OCI-LY7 (cell line): Measurements from ENCODE around the gene KCNJ2.

Experiments
- EZH2phosphoT487 ChIP-seq: fragments of 200-600 bp; sonication (generic); IDR thresholded peaks from 2 replicates; pipeline ENCODE4 v1.6.1; 2018; ENCODE audit warnings: low read depth, borderline replicate concordance, mild to moderate bottlenecking, mixed run types, antibody characterized with exemption, low read length, moderate library complexity, mixed read lengths
- TF ChIP-seq, protein P1 (sequence below): fragments of 200-600 bp; sonication (generic); conservative IDR thresholded peaks from 2 replicates; pipeline ENCODE4 v1.5.1; 2014; ENCODE audit warnings: mild to moderate bottlenecking, antibody characterized with exemption, low read length, moderate library complexity, mixed read lengths

DNA sequence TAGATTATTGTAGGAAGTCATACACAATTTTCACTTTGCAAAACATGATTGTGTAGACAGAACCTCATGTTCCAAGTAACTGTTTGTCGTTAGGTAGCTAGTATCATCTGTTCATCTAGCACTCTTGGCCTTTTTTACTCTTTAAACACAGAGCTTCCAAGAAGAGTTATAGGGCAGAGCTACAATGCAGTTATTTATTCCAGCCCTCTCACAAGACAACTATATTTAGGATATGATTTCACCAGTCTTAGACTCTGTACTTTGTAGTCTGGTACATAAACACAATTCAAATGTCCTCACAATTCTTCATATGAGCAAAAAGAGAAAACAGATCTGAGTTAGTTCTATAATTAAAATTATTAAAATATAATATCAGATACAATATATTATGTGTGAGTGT is 37.9 kb downstream of the KCNJ2 start:
- TF ChIP-seq, protein P1, sequence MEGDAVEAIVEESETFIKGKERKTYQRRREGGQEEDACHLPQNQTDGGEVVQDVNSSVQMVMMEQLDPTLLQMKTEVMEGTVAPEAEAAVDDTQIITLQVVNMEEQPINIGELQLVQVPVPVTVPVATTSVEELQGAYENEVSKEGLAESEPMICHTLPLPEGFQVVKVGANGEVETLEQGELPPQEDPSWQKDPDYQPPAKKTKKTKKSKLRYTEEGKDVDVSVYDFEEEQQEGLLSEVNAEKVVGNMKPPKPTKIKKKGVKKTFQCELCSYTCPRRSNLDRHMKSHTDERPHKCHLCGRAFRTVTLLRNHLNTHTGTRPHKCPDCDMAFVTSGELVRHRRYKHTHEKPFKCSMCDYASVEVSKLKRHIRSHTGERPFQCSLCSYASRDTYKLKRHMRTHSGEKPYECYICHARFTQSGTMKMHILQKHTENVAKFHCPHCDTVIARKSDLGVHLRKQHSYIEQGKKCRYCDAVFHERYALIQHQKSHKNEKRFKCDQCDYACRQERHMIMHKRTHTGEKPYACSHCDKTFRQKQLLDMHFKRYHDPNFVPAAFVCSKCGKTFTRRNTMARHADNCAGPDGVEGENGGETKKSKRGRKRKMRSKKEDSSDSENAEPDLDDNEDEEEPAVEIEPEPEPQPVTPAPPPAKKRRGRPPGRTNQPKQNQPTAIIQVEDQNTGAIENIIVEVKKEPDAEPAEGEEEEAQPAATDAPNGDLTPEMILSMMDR, result no peak
- no peak for TF ChIP-seq EZH2phosphoT487
